PC-9 (cell line): ENCODE data around the gene BCL2. TPM values are rescaled to one million over a fixed set of nuclear protein-coding genes. Genes with fewer than 3 reads are reported as not detected.

Experiments used
- BruUV-seq: library from RNA; stranded (reverse); fragments of 400-500 nt; replicated peaks from 2 replicates; lab custom pipeline; 2021; lab: Mats Ljungman, UMichigan
- CTCF ChIA-PET: fragments of 300-600 bp; sonication (Branson Sonifier 250); formaldehyde crosslinking; loops from one replicate; lab custom pipeline; 2022; ENCODE audit warnings: antibody characterized with exemption; lab: Charles Lee
- POLR2A ChIA-PET: fragments of 300-600 bp; sonication (Branson Sonifier 250); formaldehyde crosslinking; loops from one replicate; lab custom pipeline; 2022; ENCODE audit warnings: antibody characterized with exemption; ENCODE audit not compliant: unreplicated experiment; lab: Charles Lee
- DNase-seq, 2 experiments: peaks; one replicate each; pipeline versions ENCODE4 v3.0.0 to v3.0.0-alpha.2; 2015 to 2022; ENCODE audit warnings: mixed read lengths in 1 of 2
- H2AFZ ChIP-seq: fragments of 200-600 bp; sonication (generic); 2 replicates; pipeline ENCODE4 v1.8.1; 2017; ENCODE audit warnings: antibody characterized with exemption
- H3F3A ChIP-seq: fragments of 200-600 bp; sonication (generic); 2 replicates; pipeline ENCODE4 v1.8.1; 2017; ENCODE audit warnings: antibody characterized with exemption, mild to moderate bottlenecking, low read depth; ENCODE audit not compliant: insufficient read depth
- H3K27ac ChIP-seq: fragments of 200-600 bp; sonication (generic); 2 replicates; pipeline ENCODE4 v1.6.1; 2016; ENCODE audit warnings: mixed run types
- H3K27me3 ChIP-seq: fragments of 200-600 bp; sonication (generic); 2 replicates; pipeline ENCODE4 v1.6.1; 2016; ENCODE audit warnings: low read depth, mixed run types; ENCODE audit not compliant: insufficient read depth
- H3K36me3 ChIP-seq: fragments of 200-600 bp; sonication (generic); 2 replicates; pipeline ENCODE4 v1.6.1; 2016; ENCODE audit warnings: low read depth, mixed run types
- H3K4me1 ChIP-seq: fragments of 200-600 bp; sonication (generic); replicated peaks from 2 replicates; pipeline ENCODE4 v1.6.1; 2016; ENCODE audit warnings: mixed run types; ENCODE audit not compliant: insufficient read depth
- H3K4me2 ChIP-seq: fragments of 200-600 bp; sonication (generic); 2 replicates; pipeline ENCODE4 v1.6.1; 2017; ENCODE audit warnings: mixed run types
- H3K4me3 ChIP-seq: fragments of 200-600 bp; sonication (generic); 2 replicates; pipeline ENCODE4 v1.6.1; 2016; ENCODE audit warnings: mixed run types
- H3K79me2 ChIP-seq: fragments of 200-600 bp; sonication (generic); 2 replicates; pipeline ENCODE4 v1.6.1; 2017; ENCODE audit warnings: low read depth, mixed run types
- H3K9me2 ChIP-seq: fragments of 200-600 bp; sonication (generic); 2 replicates; pipeline ENCODE4 v1.8.1; 2017; ENCODE audit warnings: mild to moderate bottlenecking; ENCODE audit not compliant: insufficient read depth
- H3K9me3 ChIP-seq: fragments of 200-600 bp; sonication (generic); 2 replicates; pipeline ENCODE4 v1.8.1; 2016; ENCODE audit warnings: low read depth; ENCODE audit not compliant: insufficient read depth
- H4K20me1 ChIP-seq: fragments of 200-600 bp; sonication (generic); 2 replicates; pipeline ENCODE4 v1.8.1; 2017; ENCODE audit not compliant: insufficient read depth
- CTCF ChIP-seq: fragments of 200-600 bp; sonication (generic); conservative IDR thresholded peaks from 2 replicates; pipeline ENCODE4 v1.6.1; 2017; ENCODE audit warnings: mixed run types, antibody characterized with exemption, mild to moderate bottlenecking, moderate library complexity
- EZH2 ChIP-seq: fragments of 200-600 bp; sonication (generic); IDR thresholded peaks from 2 replicates; pipeline ENCODE4 v1.8.0; 2017; ENCODE audit warnings: antibody characterized with exemption, low read depth
- intact Hi-C: fragments of 100-400 bp; cut with micrococcal nuclease; formaldehyde crosslinking; loops from one replicate; pipeline ENCODE4 v1.10.0; 2022; ENCODE audit not compliant: unreplicated experiment
- total RNA-seq: library from RNA; stranded (reverse); gene quantifications from 2 replicates; pipeline ENCODE4 v1.2.3, GENCODE V29; 2021

BCL2 gene
- total RNA-seq, 1 experiment from 2014 or later = 2.0 TPM

GRCh38 chr18:63189817-63190216, 129.8 kb downstream of the BCL2 start:
- Histone ChIP-seq H3F3A (no peaks in the 10 kb centered on the region), H3K79me2 (no peaks in the 10 kb centered on the region), H3K4me2 (no peak overlapping the region), H2AFZ (no peak overlapping the region), H3K9me2 (no peaks in the 10 kb centered on the region), H4K20me1 (no peaks in the 10 kb centered on the region), H3K36me3 (no peaks in the 10 kb centered on the region), H3K9me3 (no peaks in the 10 kb centered on the region), H3K27ac (no peak overlapping the region), H3K27me3 (no peaks in the 10 kb centered on the region), H3K4me1 (peaks cover 8% of the 10 kb centered on the region; the same call in 1 of the 2 replicates), H3K4me3 (no peak overlapping the region)
- CTCF ChIA-PET = no interaction called here
- POLR2A ChIA-PET = no interaction called here
- no TSS peak for BruUV-seq
- DNase-seq = no peak
- intact Hi-C loops = no loop called here
- TF ChIP-seq EZH2 = no peak

GRCh38 chr18:63189041-63189440, 130.5 kb downstream of the BCL2 start:
- Histone ChIP-seq H3F3A (no peaks in the 10 kb centered on the region), H3K79me2 (no peaks in the 10 kb centered on the region), H3K27ac (no peak overlapping the region), H3K4me1 (peaks cover 8% of the 10 kb centered on the region; the same call in 1 of the 2 replicates), H3K9me3 (no peaks in the 10 kb centered on the region), H3K9me2 (no peaks in the 10 kb centered on the region), H3K36me3 (no peaks in the 10 kb centered on the region), H3K27me3 (no peaks in the 10 kb centered on the region), H4K20me1 (no peaks in the 10 kb centered on the region), H2AFZ (no peak overlapping the region), H3K4me2 (no peak overlapping the region), H3K4me3 (no peak overlapping the region)
- no peak for DNase-seq
- intact Hi-C loops = no loop called here
- BruUV-seq = no TSS peak
- POLR2A ChIA-PET = no interaction called here
- CTCF ChIA-PET = no interaction called here
- TF ChIP-seq CTCF = no peak
- no peak for TF ChIP-seq EZH2

- BruUV-seq = no TSS peak
- DNase-seq = no peak
- CTCF ChIA-PET = interaction anchor here (0.5 kb wide), 1 partner anchor 670 kb away, joined by 11 read pairs; no protein-coding TSS in a partner anchor
These were observed 131.6 kb downstream of the BCL2 start for GRCh38 chr18:63187791-63188460.

More at GRCh38 chr18:63187791-63188460, 131.6 kb downstream of the BCL2 start:
- no peak overlapping the region for H3K4me3 ChIP-seq
- TF ChIP-seq CTCF (no peak), EZH2 (no peak)
- no peaks in the 10 kb centered on the region for H3K27me3 ChIP-seq
- H3K36me3 ChIP-seq = no peaks in the 10 kb centered on the region
- intact Hi-C loops = no loop called here
- H3K27ac ChIP-seq = no peak overlapping the region
- no peak overlapping the region for H2AFZ ChIP-seq
- no peaks in the 10 kb centered on the region for H4K20me1 ChIP-seq
- H3K9me3 ChIP-seq = no peaks in the 10 kb centered on the region
- POLR2A ChIA-PET = no interaction called here
- H3K79me2 ChIP-seq = no peaks in the 10 kb centered on the region
- H3K4me1 ChIP-seq = peaks cover 8% of the 10 kb centered on the region; the same call in 1 of the 2 replicates
- no peaks in the 10 kb centered on the region for H3F3A ChIP-seq
- H3K9me2 ChIP-seq = no peaks in the 10 kb centered on the region
- H3K4me2 ChIP-seq = no peak overlapping the region
